ENCODE measurements around the gene CPT1A.

Gene CPT1A

GRCh38 chr11:68707527-68707926, 134.2 kb downstream of the CPT1A start:
- H3K9ac ChIP-seq (ENCODE audit: low read length in 2 of 2): no peak overlapping the region

GRCh38 chr11:68704887-68705286, 136.8 kb downstream of the CPT1A start:
- Histone ChIP-seq H3K9me3 (ENCODE audit: control insufficient read depth in 2 of 2, low read length in 2 of 2) (no peaks in the 10 kb centered on the region), H3K4me1 (ENCODE audit: control insufficient read depth, insufficient read depth, low read length) (no peaks in the 10 kb centered on the region), H3K27me3 (ENCODE audit: control insufficient read depth in 1 of 2, insufficient read depth in 2 of 2, low read length in 2 of 2) (peaks cover 8 to 12% of the 10 kb centered on the region in 2 donors), H3K27ac (ENCODE audit: low read length) (no peak overlapping the region), H3K4me3 (ENCODE audit: low read length in 2 of 2) (no peak overlapping the region), H3K36me3 (ENCODE audit: control insufficient read depth in 2 of 2, insufficient read depth in 2 of 2, low read length in 2 of 2) (no peaks in the 10 kb centered on the region), H3K9ac (ENCODE audit: low read length in 2 of 2) (no peak overlapping the region)

More at GRCh38 chr11:68707527-68707926, 134.2 kb downstream of the CPT1A start:
- Histone ChIP-seq H3K27me3 (ENCODE audit: control insufficient read depth in 1 of 2, insufficient read depth in 2 of 2, low read length in 2 of 2) (peaks cover 10 to 12% of the 10 kb centered on the region in 2 donors), H3K9me3 (ENCODE audit: control insufficient read depth in 2 of 2, low read length in 2 of 2) (no peaks in the 10 kb centered on the region), H3K27ac (ENCODE audit: low read length) (no peak overlapping the region), H3K4me1 (ENCODE audit: control insufficient read depth, insufficient read depth, low read length) (no peaks in the 10 kb centered on the region), H3K36me3 (ENCODE audit: control insufficient read depth in 2 of 2, insufficient read depth in 2 of 2, low read length in 2 of 2) (no peaks in the 10 kb centered on the region), H3K4me3 (ENCODE audit: low read length in 2 of 2) (no peak overlapping the region)
